Vagina (tissue), 2 donors: Measurements from ENCODE around the gene TUT4. TPM values are rescaled to one million over a fixed set of nuclear protein-coding genes. Genes with fewer than 3 reads are reported as not detected.

Experiments used
- DNase-seq, 2 donors: peaks; one replicate each; pipeline ENCODE4 v3.0.0-alpha.2; 2017; ENCODE audit errors: extremely low spot score in 2 of 2
- H3K27ac ChIP-seq: fragments of 200-600 bp; sonication (generic); one replicate; pipeline ENCODE4 v1.5.1; 2019
- H3K27me3 ChIP-seq: fragments of 200-600 bp; sonication (generic); one replicate; pipeline ENCODE4 v1.5.1; 2019
- H3K36me3 ChIP-seq, 2 donors: fragments of 200-600 bp; sonication (generic); one replicate each; pipeline ENCODE4 v1.5.1; 2017 to 2019
- H3K4me1 ChIP-seq: fragments of 200-600 bp; sonication (generic); one replicate; pipeline ENCODE4 v1.5.1; 2019
- H3K4me3 ChIP-seq, 2 donors: fragments of 200-600 bp; sonication (generic); 1 replicate in 1 of 2; 2 replicates in 1 of 2; pipeline ENCODE4 v1.5.1; 2016 to 2019
- H3K9me3 ChIP-seq: fragments of 200-600 bp; sonication (generic); one replicate; pipeline ENCODE4 v1.5.1; 2019
- POLR2A ChIP-seq, 2 donors: fragments of 450-650 bp; IDR thresholded peaks; one replicate each; pipeline ENCODE4 v1.6.1; 2017; ENCODE audit warnings: antibody characterized with exemption in 2 of 2, mild to moderate bottlenecking in 2 of 2, moderate library complexity in 2 of 2
- POLR2AphosphoS5 ChIP-seq, 2 donors: sonication (generic); formaldehyde crosslinking; IDR thresholded peaks; one replicate each; pipeline ENCODE4 v1.9.0; 2017; ENCODE audit warnings: antibody characterized with exemption in 2 of 2, mild to moderate bottlenecking in 2 of 2, low read depth in 1 of 2; ENCODE audit not compliant: insufficient read depth in 1 of 2
- intact Hi-C: fragments of 100-400 bp; cut with DNase I; formaldehyde crosslinking; loops from one replicate; pipeline ENCODE4 v1.15.1; 2023
- total RNA-seq: library from RNA; depleted of rRNA; stranded (reverse); fragments of >200 nt; gene quantifications from one replicate; pipeline ENCODE4 v1.2.3, GENCODE V29; 2016
- TF ChIP-seq, protein P1 (sequence below), 3 experiments: fragments of 450-650 bp in 2 of 3; fragments of 200-600 bp in 1 of 3; sonication (generic) in 1 of 3; IDR thresholded peaks; one replicate each; pipeline ENCODE4 v1.5.1; 2017 to 2019; ENCODE audit warnings: antibody characterized with exemption in 3 of 3, mild to moderate bottlenecking in 2 of 3, moderate library complexity in 2 of 3

TUT4 gene, protein sequence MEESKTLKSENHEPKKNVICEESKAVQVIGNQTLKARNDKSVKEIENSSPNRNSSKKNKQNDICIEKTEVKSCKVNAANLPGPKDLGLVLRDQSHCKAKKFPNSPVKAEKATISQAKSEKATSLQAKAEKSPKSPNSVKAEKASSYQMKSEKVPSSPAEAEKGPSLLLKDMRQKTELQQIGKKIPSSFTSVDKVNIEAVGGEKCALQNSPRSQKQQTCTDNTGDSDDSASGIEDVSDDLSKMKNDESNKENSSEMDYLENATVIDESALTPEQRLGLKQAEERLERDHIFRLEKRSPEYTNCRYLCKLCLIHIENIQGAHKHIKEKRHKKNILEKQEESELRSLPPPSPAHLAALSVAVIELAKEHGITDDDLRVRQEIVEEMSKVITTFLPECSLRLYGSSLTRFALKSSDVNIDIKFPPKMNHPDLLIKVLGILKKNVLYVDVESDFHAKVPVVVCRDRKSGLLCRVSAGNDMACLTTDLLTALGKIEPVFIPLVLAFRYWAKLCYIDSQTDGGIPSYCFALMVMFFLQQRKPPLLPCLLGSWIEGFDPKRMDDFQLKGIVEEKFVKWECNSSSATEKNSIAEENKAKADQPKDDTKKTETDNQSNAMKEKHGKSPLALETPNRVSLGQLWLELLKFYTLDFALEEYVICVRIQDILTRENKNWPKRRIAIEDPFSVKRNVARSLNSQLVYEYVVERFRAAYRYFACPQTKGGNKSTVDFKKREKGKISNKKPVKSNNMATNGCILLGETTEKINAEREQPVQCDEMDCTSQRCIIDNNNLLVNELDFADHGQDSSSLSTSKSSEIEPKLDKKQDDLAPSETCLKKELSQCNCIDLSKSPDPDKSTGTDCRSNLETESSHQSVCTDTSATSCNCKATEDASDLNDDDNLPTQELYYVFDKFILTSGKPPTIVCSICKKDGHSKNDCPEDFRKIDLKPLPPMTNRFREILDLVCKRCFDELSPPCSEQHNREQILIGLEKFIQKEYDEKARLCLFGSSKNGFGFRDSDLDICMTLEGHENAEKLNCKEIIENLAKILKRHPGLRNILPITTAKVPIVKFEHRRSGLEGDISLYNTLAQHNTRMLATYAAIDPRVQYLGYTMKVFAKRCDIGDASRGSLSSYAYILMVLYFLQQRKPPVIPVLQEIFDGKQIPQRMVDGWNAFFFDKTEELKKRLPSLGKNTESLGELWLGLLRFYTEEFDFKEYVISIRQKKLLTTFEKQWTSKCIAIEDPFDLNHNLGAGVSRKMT (N-terminal part only)
- total RNA-seq: 78.1 TPM

DNA sequence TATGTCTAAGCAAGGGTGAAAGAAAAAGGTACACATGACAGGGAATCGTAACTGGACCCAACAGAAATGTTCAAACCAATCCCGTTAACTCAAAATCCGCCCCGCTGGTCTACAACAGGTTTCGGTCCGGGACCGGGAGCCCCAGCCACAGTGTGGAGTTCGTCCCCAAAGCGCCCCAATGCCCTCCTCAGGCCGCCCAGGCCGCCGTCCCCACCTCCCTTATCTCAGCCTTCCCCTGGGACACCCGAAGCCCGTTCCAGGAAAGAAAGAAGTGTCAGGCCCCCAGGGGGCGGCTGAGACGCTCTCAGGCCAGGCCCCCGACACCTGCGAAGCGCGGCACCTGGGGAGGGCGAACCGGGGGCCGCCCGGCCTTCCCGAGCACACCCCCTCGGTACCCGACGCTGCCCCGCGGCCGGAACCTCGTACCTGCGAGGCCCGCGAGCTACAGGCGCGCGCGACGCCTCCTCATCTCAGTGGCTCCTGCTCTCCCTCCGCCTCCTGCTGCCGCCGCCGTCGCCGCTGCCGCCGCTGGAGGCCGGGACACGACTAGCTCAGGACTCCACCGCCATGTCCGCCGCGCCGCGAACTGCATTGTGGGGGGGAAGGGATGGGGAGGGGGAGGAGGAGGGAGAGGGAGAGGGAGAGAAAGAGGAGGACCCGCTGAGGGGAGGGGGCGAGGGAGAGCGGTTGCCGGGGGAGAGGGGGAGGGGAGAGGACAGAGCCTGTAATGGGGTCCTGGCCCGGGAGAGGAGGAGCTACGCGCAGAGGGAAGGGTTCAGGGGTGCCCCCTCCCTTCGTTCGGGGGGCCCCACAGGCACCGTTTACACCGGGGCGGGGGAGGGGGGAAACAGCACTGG, at the start of gene TUT4:
TSS of gene TUT4 (minus strand) at position 588 of the 857 bp plus-strand sequence. CDS start 26,812 bp downstream, outside the sequence.
- TF ChIP-seq, protein P1, sequence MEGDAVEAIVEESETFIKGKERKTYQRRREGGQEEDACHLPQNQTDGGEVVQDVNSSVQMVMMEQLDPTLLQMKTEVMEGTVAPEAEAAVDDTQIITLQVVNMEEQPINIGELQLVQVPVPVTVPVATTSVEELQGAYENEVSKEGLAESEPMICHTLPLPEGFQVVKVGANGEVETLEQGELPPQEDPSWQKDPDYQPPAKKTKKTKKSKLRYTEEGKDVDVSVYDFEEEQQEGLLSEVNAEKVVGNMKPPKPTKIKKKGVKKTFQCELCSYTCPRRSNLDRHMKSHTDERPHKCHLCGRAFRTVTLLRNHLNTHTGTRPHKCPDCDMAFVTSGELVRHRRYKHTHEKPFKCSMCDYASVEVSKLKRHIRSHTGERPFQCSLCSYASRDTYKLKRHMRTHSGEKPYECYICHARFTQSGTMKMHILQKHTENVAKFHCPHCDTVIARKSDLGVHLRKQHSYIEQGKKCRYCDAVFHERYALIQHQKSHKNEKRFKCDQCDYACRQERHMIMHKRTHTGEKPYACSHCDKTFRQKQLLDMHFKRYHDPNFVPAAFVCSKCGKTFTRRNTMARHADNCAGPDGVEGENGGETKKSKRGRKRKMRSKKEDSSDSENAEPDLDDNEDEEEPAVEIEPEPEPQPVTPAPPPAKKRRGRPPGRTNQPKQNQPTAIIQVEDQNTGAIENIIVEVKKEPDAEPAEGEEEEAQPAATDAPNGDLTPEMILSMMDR (IDR thresholded peaks at IDR 0.05): no peak
- TF ChIP-seq POLR2AphosphoS5 (IDR thresholded peaks at IDR 0.05; ENCODE audit: insufficient read depth in 1 of 2, low read depth in 1 of 2) (peak in 1 of 2 donors; percentile 73), POLR2A (IDR thresholded peaks at IDR 0.05) (peak in 1 of 2 donors; percentile 56)
- H3K9me3 ChIP-seq: no peaks in the 10 kb centered on the region
- H3K27me3 ChIP-seq: no peaks in the 10 kb centered on the region
- intact Hi-C loops: no loop called here
- H3K4me1 ChIP-seq: peaks cover 43% of the 10 kb centered on the region
- H3K36me3 ChIP-seq: no peaks in the 10 kb centered on the region
- DNase-seq: peak in 1 of 2 donors; percentile 89
- H3K27ac ChIP-seq: peak within 1 kb of the TSS; percentile 96
- peak within 1 kb of the TSS; percentile 75 to 86 for H3K4me3 ChIP-seq

DNA sequence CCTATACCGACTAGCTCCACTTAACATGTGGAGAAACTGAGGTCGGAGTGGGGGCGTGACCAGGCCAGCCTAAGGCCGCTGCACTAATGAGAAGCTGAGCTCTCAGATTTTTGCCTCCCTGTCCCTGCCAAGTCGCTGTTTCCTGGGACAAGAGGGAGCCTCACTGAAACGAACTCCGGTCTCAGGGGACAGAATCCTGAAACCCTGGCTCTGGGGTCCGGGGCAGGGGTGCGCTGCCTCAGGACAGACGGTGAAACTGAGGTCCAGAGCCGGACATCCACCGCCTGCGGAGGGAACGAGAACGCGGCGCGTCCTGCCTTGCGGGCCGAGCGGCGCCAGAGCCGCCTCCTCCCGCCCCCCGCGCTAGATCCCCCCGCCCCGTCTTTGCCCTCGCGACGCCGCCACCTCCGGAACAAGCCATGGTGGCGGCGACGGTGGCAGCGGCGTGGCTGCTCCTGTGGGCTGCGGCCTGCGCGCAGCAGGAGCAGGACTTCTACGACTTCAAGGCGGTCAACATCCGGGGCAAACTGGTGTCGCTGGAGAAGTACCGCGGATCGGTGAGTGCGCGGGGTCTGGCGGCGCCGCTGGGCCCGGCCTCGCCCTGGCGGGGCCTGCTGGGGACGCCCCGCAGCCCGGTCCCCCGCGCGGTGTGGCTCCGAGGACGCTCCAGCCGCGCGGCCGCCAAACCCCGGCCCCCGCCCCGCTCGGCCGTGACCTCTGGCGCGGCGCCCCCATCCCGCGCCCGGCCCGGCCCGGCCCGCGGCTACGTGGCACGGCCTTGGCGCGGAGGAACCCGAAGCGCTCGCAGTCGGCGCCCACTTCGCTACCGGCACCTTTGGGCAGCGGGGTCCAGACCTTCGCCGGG, 49.3 kb upstream of the TUT4 start, which contains the start of gene GPX7:
TSS of gene GPX7 (plus strand) at position 381 of the 865 bp plus-strand sequence. CDS start at position 420, 39 bp downstream.
- intact Hi-C loops: no loop called here
- Histone ChIP-seq H3K36me3 (peaks cover 0 to 4% of the 10 kb centered on the region in 2 donors), H3K27ac (peak within 1 kb of the TSS; percentile 93), H3K4me1 (peaks cover 32% of the 10 kb centered on the region), H3K27me3 (no peaks in the 10 kb centered on the region), H3K4me3 (peak within 1 kb of the TSS; percentile 66 to 76), H3K9me3 (no peaks in the 10 kb centered on the region)
- TF ChIP-seq POLR2AphosphoS5 (IDR thresholded peaks at IDR 0.05; ENCODE audit: insufficient read depth in 1 of 2, low read depth in 1 of 2): no peak
- TF ChIP-seq POLR2A (IDR thresholded peaks at IDR 0.05): no peak
- TF ChIP-seq, protein P1 (IDR thresholded peaks at IDR 0.05): no peak
- no peak for DNase-seq

DNA sequence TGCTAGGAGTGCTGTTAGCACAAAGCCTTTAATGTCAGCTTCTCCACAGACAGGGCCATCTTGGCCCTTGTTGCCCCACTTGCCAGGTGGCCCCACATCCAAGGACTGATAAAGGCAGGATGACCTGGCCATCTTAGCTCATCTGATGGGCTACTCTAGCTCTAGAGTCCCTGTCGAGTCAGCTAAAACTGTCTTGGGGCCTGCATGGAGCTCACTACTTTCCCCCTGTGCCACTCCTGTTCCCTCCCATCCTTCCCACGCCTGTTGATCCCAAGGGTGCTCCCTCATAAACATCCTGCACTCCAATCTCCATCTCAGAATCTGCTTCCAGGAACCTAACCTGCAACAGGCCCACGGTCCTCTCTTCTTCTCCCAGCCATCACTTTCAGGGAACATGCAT, 48.6 kb upstream of the TUT4 start:
- Histone ChIP-seq H3K27ac (peak overlapping the region; percentile 93), H3K27me3 (no peaks in the 10 kb centered on the region), H3K36me3 (no peaks in the 10 kb centered on the region), H3K9me3 (no peaks in the 10 kb centered on the region), H3K4me1 (peaks cover 32% of the 10 kb centered on the region), H3K4me3 (peak overlapping the region; percentile 66 to 76)
- intact Hi-C loops: no loop called here
- TF ChIP-seq POLR2A (IDR thresholded peaks at IDR 0.05) (no peak), POLR2AphosphoS5 (IDR thresholded peaks at IDR 0.05; ENCODE audit: insufficient read depth in 1 of 2, low read depth in 1 of 2) (no peak)
- TF ChIP-seq, protein P1 (IDR thresholded peaks at IDR 0.05): no peak
- no peak for DNase-seq
